Activated CD4-positive, alpha-beta T cell treated with anti-CD3 and anti-CD28 coated beads, Interleukin-2, amount 10 ng/mL, durations not matched to agents 24 days and 14 days (primary cell): ENCODE measurements around the gene N4BP3. TPM values are rescaled to one million over a fixed set of nuclear protein-coding genes. Genes with fewer than 3 reads are reported as not detected.

Source experiments
- DNase-seq: peaks from one replicate; pipeline ENCODE4 v3.0.0; 2022
- H3K27ac Mint-ChIP-seq: one replicate; pipeline ENCODE4 v1.8.0; 2022; ENCODE audit warnings: mild to moderate bottlenecking, mixed read lengths
- H3K27me3 Mint-ChIP-seq: one replicate; pipeline ENCODE4 v1.8.0; 2022; ENCODE audit warnings: mixed read lengths
- H3K36me3 Mint-ChIP-seq: one replicate; pipeline ENCODE4 v1.8.0; 2022; ENCODE audit warnings: low read depth, mild to moderate bottlenecking, mixed read lengths
- H3K4me1 Mint-ChIP-seq: one replicate; pipeline ENCODE4 v1.8.0; 2021; ENCODE audit warnings: mixed read lengths
- H3K4me3 Mint-ChIP-seq: one replicate; pipeline ENCODE4 v1.8.0; 2022; ENCODE audit warnings: mild to moderate bottlenecking, moderate library complexity, mixed read lengths
- H3K9me3 Mint-ChIP-seq: one replicate; pipeline ENCODE4 v1.8.0; 2021; ENCODE audit warnings: mixed read lengths
- intact Hi-C: fragments of 100-400 bp; cut with micrococcal nuclease; formaldehyde crosslinking; loops from one replicate; pipeline ENCODE4 v1.15.1; 2023
- total RNA-seq: library from RNA; stranded (reverse); gene quantifications from 2 replicates; pipeline ENCODE4 v1.2.3, GENCODE V29; 2022

The N4BP3 gene
- total RNA-seq, 1 donor from 2014 or later = 3.3 TPM

DNA sequence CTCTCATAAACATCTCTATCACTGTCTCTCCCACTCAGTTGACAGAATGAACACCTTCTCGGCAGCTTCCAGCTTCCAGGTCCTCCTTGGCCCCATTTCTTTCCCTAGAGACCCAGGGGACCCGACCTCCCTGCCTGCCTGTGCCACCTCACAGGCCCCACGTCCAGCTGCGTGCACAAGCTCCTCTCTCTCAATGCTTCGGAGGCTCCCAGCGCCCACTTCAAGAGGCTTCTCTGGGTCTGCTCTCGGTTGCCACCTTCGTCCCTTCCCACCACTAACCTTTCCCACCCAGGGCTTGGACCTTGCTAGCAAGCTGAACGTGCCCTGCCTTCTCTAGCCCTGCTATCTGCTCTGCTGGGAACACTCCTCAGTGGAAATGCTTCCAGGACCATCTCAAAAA lies 2.8 kb upstream of the N4BP3 start:
- intact Hi-C loops = loop anchor here (5.0 kb wide), 1 partner anchor 33 kb away; no protein-coding TSS in a partner anchor

DNA sequence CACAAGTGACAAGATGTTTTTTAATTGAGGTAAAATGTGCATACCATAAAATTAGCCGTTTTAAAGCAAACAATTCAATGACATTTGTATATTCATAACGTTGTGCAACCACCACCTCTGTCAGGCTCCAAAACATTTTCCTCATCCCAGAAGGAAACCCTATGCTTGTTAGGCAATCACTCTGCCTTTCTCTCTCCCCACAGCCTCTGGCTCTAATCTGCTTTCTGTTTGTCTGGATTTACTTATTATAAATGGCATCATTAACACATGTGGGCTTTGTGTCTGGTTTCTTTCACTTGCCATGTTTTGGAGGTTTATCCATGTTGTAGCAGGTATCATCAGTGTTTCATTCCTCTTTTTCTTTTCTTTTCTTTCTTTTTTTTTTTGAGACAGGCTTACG lies 1.4 kb upstream of the N4BP3 start:
- intact Hi-C loops = loop anchor here (5.0 kb wide), 1 partner anchor 35 kb away; no protein-coding TSS in a partner anchor
- peaks cover 2% of the 10 kb centered on the region for H3K36me3 Mint-ChIP-seq
- H3K27me3 Mint-ChIP-seq = peaks cover 32% of the 10 kb centered on the region
- H3K4me1 Mint-ChIP-seq = peaks cover 31% of the 10 kb centered on the region
- no peak overlapping the region for H3K27ac Mint-ChIP-seq
- H3K4me3 Mint-ChIP-seq = no peak overlapping the region
- peaks cover 3% of the 10 kb centered on the region for H3K9me3 Mint-ChIP-seq
- no peak for DNase-seq

More for the DNA sequence above, 2.8 kb upstream of the N4BP3 start:
- Mint-ChIP-seq H3K9me3 (peaks cover 3% of the 10 kb centered on the region), H3K4me3 (no peak overlapping the region), H3K36me3 (peaks cover 2% of the 10 kb centered on the region), H3K4me1 (peaks cover 23% of the 10 kb centered on the region), H3K27me3 (peaks cover 25% of the 10 kb centered on the region), H3K27ac (peak overlapping the region; percentile 31)
- no peak for DNase-seq

DNA sequence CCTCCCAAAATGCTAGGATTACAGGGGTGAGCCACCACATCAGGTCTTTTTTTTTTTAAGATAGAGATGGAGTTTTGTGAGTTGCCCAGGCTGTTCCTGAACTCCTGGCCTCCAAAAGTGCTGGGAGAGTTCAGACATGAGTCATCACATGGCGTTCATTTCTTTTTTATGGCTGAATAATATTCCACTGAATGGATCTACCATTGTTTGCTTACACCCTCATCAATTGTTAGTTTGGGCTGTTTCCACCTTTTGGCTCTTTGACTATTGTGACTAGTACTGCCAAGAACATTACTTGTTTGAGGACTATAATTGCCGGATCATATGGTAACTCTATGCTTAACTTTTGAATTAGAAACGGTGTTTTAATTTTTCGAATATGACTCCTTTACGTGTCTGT lies 787 bp upstream of the N4BP3 start:
- peak overlapping the region; percentile 89 for H3K27ac Mint-ChIP-seq
- peaks cover 3% of the 10 kb centered on the region for H3K9me3 Mint-ChIP-seq
- H3K27me3 Mint-ChIP-seq = peaks cover 34% of the 10 kb centered on the region
- intact Hi-C loops = loop anchor here (5.0 kb wide), 1 partner anchor 35 kb away; no protein-coding TSS in a partner anchor
- H3K4me3 Mint-ChIP-seq = peak overlapping the region; percentile 84
- peaks cover 33% of the 10 kb centered on the region for H3K4me1 Mint-ChIP-seq
- no peak for DNase-seq
- peaks cover 2% of the 10 kb centered on the region for H3K36me3 Mint-ChIP-seq

DNA sequence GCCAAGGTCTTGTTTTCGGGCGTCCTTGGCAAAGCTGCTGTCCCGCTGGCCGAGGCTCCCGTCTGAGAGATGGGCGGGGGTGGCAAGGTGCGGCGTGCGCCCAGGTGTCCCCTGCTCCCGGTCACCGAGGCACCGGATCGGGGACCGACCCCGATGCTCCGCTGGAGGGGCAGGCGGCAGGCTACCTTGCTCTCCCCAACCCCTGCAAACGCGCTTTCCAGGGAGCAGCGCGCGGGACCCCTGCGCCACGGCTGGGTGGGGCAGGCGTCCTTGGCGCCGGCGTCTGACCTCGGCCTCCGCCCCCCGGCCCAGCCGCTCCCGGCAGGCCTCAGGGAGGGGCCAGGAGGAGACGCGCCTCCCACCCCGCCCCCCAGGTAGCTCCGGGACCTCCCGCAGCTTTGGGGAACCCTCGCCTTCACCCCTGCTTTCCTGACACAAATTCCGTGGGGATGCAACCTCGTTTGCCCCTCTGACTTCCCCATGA lies 551 bp downstream of the N4BP3 start:
- intact Hi-C loops = loop anchor here (1.0 to 5.0 kb wide), 2 partner anchors 37 to 39 kb away; partner anchors contain the start of gene NHP2
- peak overlapping the region; percentile 68 for H3K27ac Mint-ChIP-seq
- H3K27me3 Mint-ChIP-seq = peaks cover 34% of the 10 kb centered on the region
- H3K4me3 Mint-ChIP-seq = peak overlapping the region; percentile 93
- peaks cover 33% of the 10 kb centered on the region for H3K4me1 Mint-ChIP-seq
- DNase-seq = peak; percentile 71
- peaks cover 3% of the 10 kb centered on the region for H3K9me3 Mint-ChIP-seq
- peaks cover 2% of the 10 kb centered on the region for H3K36me3 Mint-ChIP-seq

DNA sequence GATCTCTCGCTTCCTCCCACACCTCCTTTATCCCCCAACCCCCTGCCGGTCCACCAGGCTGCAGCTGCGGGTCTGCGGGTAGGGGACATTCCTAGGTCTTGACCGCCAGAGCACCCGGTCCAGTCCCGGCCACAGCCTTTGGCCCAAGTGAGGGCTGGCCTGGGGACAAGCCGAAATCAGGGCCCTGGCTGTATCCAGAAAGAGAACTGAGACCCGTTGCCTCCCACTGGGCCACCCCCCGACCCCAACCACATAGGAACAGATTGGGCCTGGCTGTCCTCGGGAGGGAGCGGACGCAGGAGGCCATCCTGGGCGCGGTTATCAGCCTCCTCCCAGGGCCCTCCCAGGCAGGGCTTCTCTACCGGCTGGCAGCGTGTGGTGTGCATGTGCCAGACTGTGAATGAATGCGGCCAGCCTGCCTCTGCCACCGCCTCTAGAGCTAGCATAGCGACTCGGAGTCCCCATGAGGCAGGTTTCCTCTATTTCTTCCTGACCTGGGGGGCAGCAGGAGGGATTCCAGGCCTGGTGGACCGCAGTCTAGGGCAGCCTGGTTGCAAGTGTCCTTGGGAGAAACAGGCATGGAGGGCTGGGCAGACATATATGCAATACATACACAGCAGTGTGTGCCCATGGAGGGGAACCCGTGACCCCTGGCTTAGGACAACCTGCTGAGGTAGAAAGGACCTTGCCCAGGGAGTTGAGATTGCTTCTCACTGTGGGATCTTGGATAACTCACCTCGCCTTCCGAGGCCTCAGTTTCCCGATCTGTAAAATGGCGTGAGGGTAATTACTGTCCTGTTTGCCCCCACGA lies 1.2 kb downstream of the N4BP3 start:
- intact Hi-C loops = loop anchor here (5.0 kb wide), 1 partner anchor 37 kb away; no protein-coding TSS in a partner anchor
- peak overlapping the region; percentile 93 for H3K4me3 Mint-ChIP-seq
- DNase-seq = peak; percentile 73

DNA sequence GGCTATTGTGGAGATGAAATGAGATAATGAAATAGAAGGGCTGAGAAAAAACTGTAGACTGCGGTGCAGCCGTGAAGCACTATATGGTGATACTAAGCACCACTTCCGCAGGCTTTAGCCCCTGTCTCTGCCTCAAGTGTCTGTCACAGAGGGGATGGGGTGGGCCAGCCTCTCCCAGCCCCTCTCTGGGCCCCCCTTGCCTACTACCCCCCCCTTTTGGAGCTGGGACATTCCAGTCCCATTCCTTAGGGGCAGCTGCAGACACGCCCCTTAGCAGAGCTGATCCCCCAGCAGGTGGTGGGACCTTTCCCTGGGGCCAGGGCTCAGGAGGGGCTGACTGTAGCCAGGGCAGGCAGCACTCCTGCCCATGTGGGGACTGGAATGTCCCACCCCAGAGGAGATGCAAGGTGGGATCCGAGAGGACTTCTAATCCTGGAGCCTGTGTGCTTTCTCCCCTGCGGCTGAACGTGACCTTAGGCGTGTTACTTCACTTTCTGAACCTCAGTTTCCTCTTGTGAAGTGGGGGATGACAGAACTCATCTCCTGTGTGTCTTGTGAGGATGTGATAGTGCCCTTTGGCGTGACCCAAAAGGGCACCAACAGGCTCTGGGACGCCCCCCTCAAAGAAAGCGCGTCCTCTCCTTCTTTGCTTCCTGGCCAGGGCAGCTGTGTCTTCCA lies 1.9 kb downstream of the N4BP3 start:
- Mint-ChIP-seq H3K4me1 (peaks cover 30% of the 10 kb centered on the region), H3K36me3 (peaks cover 2% of the 10 kb centered on the region), H3K4me3 (peak overlapping the region; percentile 93), H3K9me3 (peaks cover 3% of the 10 kb centered on the region), H3K27ac (peak overlapping the region; percentile 34), H3K27me3 (peaks cover 32% of the 10 kb centered on the region)
- intact Hi-C loops = no loop called here
- DNase-seq = peak; percentile 63

More for the DNA sequence above, 1.2 kb downstream of the N4BP3 start:
- peaks cover 30% of the 10 kb centered on the region for H3K4me1 Mint-ChIP-seq
- H3K27ac Mint-ChIP-seq = peak overlapping the region; percentile 68
- H3K36me3 Mint-ChIP-seq = peaks cover 2% of the 10 kb centered on the region
- peaks cover 33% of the 10 kb centered on the region for H3K27me3 Mint-ChIP-seq
- peaks cover 3% of the 10 kb centered on the region for H3K9me3 Mint-ChIP-seq

DNA sequence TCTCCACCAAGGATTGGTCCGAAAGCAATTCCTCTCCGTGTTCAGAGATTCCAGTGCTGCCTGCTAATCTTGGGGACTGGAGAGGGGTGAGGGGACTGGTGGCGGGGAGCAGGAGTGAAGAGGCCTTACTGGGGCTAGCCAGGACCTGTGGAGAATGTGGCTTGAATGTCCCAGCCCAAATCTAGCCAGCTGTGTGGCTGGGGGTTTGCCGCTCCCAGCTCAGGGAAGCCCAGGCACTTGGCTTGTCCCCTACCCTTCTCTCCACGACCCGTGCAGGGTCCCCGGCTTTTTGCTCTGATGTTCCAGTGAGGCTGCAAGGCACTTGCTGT lies 2.4 kb downstream of the N4BP3 start:
- Mint-ChIP-seq H3K36me3 (peaks cover 2% of the 10 kb centered on the region), H3K4me3 (peak overlapping the region; percentile 93), H3K27ac (no peak overlapping the region), H3K9me3 (peaks cover 3% of the 10 kb centered on the region), H3K27me3 (peaks cover 30% of the 10 kb centered on the region), H3K4me1 (peaks cover 33% of the 10 kb centered on the region)
- intact Hi-C loops = loop anchor here (1.0 kb wide), 1 partner anchor 15 kb away; no protein-coding TSS in a partner anchor
- no peak for DNase-seq

DNA sequence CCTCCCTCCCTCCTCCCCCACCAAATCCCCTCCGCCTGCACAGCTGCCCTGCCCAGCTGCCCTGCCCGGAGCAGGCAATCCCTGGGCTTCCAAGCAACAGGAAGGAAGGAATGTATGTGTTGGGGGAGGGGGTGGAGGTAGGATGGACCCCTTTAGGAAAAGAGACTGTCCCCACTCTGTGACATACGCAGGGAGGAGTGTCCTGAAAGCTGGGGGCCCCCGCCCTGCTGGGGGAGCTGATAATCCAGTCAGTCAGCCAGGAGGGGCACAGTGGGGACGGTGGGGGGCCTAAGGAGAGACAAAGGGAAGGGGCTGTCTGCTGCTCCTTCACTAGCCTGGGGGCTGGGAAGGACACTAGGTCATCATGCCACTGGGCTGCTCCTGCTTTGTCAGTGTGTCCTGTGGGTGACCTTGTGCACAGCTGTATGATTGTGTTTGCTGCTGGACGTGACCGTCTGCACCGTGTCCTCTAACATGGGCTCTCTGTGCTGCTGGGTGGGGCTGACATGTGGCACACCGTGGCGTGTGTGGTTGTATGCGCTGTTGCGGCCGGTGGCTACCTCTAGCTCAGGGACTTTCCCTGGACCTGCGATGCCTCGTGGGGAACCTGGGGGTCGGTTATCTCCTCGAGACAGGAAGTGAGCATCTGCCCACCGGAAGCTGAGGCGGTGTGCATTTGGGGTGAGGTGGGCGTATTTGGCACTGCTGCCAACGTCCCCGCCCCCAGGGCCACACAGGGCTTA lies 3.0 kb downstream of the N4BP3 start:
- Mint-ChIP-seq H3K36me3 (peaks cover 2% of the 10 kb centered on the region), H3K4me3 (peak overlapping the region; percentile 93), H3K27me3 (peaks cover 30% of the 10 kb centered on the region), H3K9me3 (peaks cover 3% of the 10 kb centered on the region), H3K27ac (peak overlapping the region; percentile 56), H3K4me1 (peaks cover 36% of the 10 kb centered on the region)
- peak; percentile 86 for DNase-seq
- intact Hi-C loops = loop anchor here (1.0 kb wide), 1 partner anchor 14 kb away; no protein-coding TSS in a partner anchor

DNA sequence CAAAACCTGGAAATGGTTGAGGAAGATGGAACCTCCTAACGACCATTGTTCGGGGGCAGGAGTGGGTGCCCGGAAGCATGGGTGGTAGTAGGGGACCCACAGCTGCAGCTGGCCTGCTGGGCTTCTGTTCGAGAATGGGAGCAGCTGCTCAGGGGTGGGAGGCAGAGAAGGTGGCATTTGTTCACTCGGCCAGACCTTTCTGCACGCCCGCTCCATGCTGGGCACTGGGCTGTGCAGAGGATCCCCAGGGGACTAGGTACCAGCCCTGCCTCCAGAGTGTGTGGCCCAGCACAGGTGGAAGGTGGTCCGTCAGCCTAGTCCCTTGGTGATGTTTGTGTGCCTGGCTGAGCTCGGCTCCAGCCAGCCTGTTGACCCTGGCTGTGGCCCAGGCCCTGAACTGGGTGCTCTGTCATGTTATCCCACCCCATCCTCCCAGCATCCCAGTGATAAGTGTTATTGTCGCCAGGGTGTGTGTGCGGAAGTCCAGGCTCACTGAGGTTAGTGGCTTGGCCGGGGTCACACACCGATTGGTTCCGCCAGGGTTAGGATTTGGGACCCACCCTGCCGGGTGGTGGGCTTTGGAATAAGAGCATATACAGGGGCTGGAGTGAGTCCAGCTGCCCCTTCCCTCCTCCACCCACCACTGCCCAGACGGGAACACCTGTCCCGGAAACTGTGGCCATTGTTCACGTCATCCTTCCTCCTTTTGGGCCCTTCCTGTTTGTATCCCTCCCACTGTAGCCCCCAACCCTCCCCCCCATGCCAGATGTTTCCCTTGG lies 4.8 kb downstream of the N4BP3 start:
- Mint-ChIP-seq H3K4me1 (peaks cover 33% of the 10 kb centered on the region), H3K9me3 (no peaks in the 10 kb centered on the region), H3K27me3 (peaks cover 19% of the 10 kb centered on the region), H3K27ac (no peak overlapping the region), H3K4me3 (no peak overlapping the region), H3K36me3 (peaks cover 2% of the 10 kb centered on the region)
- intact Hi-C loops = no loop called here
- no peak for DNase-seq

DNA sequence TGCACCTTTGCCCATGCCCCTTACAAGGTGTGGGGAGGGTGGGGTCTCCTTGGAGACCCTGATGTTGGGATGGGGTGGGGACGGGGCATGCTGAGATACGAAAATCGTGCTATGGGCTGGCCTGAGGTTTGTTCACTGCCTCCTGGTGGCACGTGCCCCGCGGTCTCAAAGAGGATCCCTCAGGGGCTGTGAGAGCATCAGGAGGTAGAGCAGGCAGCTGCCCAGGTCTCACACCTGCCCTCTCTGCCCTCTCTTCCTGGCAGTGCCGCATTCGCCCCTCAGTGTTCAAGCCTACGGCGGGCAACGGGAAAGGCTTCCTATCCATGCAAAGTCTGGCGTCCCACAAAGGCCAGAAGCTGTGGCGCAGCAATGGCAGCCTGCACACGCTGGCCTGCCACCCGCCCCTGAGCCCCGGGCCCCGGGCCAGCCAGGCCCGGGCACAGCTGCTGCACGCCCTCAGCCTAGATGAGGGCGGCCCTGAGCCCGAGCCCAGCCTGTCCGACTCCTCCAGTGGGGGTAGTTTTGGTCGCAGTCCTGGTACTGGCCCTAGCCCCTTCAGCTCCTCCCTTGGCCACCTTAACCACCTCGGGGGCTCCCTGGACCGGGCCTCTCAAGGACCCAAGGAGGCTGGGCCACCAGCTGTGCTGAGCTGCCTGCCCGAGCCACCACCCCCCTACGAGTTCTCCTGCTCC lies 6.7 kb downstream of the N4BP3 start:
- H3K4me1 Mint-ChIP-seq = peaks cover 27% of the 10 kb centered on the region
- no peaks in the 10 kb centered on the region for H3K9me3 Mint-ChIP-seq
- H3K36me3 Mint-ChIP-seq = no peaks in the 10 kb centered on the region
- no peak overlapping the region for H3K27ac Mint-ChIP-seq
- H3K4me3 Mint-ChIP-seq = no peak overlapping the region
- no peak for DNase-seq
- intact Hi-C loops = no loop called here
- peaks cover 10% of the 10 kb centered on the region for H3K27me3 Mint-ChIP-seq

DNA sequence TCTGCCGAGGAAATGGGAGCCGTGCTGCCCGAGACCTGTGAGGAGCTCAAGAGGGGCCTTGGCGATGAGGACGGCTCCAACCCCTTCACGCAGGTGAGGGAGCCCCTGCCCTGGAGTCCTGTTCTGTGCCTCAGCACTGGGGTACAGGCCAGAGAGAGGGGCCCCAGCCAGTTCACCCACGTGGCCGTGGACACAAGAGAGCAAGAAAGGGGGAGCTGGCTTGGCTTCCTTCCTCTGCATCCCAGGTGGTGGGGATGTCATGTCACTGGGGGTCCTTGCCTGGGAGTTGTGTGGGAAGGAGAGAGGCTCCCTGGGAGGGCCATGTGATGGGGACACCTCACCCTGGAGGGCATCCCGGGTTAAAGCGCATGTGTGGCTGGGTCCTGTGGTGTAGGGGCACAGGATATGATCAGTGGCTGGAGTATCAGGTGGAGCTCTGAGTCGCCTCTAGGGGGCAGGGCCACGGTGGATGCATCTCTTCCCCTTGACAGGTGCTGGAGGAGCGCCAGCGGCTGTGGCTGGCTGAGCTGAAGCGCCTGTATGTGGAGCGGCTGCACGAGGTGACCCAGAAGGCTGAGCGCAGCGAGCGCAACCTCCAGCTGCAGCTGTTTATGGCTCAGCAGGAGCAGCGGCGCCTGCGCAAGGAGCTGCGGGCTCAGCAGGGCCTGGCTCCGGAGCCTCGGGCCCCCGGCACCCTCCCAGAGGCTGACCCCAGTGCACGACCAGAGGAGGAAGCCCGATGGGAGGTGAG lies 7.5 kb downstream of the N4BP3 start:
- H3K36me3 Mint-ChIP-seq = no peaks in the 10 kb centered on the region

More for the DNA sequence above, 7.5 kb downstream of the N4BP3 start:
- intact Hi-C loops = loop anchor here (1.0 kb wide), 1 partner anchor 11 kb away; the partner anchor contains the start of gene RMND5B
- no peaks in the 10 kb centered on the region for H3K9me3 Mint-ChIP-seq
- peak; percentile 94 for DNase-seq
- no peak overlapping the region for H3K27ac Mint-ChIP-seq
- H3K4me1 Mint-ChIP-seq = peaks cover 21% of the 10 kb centered on the region
- peaks cover 6% of the 10 kb centered on the region for H3K27me3 Mint-ChIP-seq
- peak overlapping the region; percentile 45 for H3K4me3 Mint-ChIP-seq
